Esophagus squamous epithelium (tissue), 5 donors: ENCODE data around the gene ADAMTS15. TPM values are rescaled to one million over a fixed set of nuclear protein-coding genes. Genes with fewer than 3 reads are reported as not detected.

Source experiments
- DNase-seq: peaks from one replicate; lab custom pipeline; 2025; lab: John Stamatoyannopoulos, UW
- H3K27ac ChIP-seq, 4 donors: fragments of 200-600 bp; sonication (generic); one replicate each; pipeline ENCODE4 v1.5.1; 2016 to 2019; ENCODE audit warnings: mild to moderate bottlenecking in 1 of 4
- H3K27me3 ChIP-seq, 4 donors: fragments of 200-600 bp; sonication (generic); 1 replicate in 3 of 4; 2 replicates in 1 of 4; pipeline versions ENCODE4 v1.5.1 to v1.6.0; 2017 to 2021; ENCODE audit warnings: antibody characterized with exemption in 1 of 4
- H3K36me3 ChIP-seq, 3 donors: fragments of 200-600 bp; sonication (generic); one replicate each; pipeline ENCODE4 v1.5.1; 2016 to 2019
- H3K4me1 ChIP-seq, 3 donors: fragments of 200-600 bp; sonication (generic); one replicate each; pipeline ENCODE4 v1.5.1; 2017 to 2019
- H3K4me3 ChIP-seq, 4 donors: fragments of 200-600 bp; sonication (generic); 1 replicate in 3 of 4; 2 replicates in 1 of 4; pipeline ENCODE4 v1.5.1; 2016 to 2019; ENCODE audit warnings: mild to moderate bottlenecking in 2 of 4, moderate library complexity in 1 of 4
- H3K9me3 ChIP-seq, 3 donors: fragments of 200-600 bp; sonication (generic); one replicate each; pipeline ENCODE4 v1.5.1; 2016 to 2019
- POLR2A ChIP-seq, 4 donors: fragments of 450-650 bp; IDR thresholded peaks; one replicate each; pipeline ENCODE4 v1.6.1; 2017; ENCODE audit warnings: antibody characterized with exemption in 4 of 4, mild to moderate bottlenecking in 4 of 4, moderate library complexity in 3 of 4
- WGBS, 2 donors: methylation state at CpG; one replicate each; pipeline ENCODE4 v1.1.5; 2018; 5-methylcytosine and 5-hydroxymethylcytosine counted together
- intact Hi-C: fragments of 100-400 bp; cut with DNase I; formaldehyde crosslinking; loops from one replicate; pipeline ENCODE4 v1.15.0; 2022
- total RNA-seq, 4 donors: library from RNA; depleted of rRNA; stranded (reverse); fragments of >200 nt; gene quantifications; one replicate each; pipeline ENCODE4 v1.1.0, GENCODE V29; 2016
- TF ChIP-seq, protein P1 (sequence below), 6 experiments: fragments of 450-650 bp in 4 of 6; fragments of 200-600 bp in 2 of 6; sonication (generic) in 2 of 6; IDR thresholded peaks; one replicate each; pipeline ENCODE4 v1.5.1; 2016 to 2019; ENCODE audit warnings: antibody characterized with exemption in 6 of 6, mild to moderate bottlenecking in 4 of 6, moderate library complexity in 4 of 6
- donor health status: DM: yes; HTN: yes; CAD: no.

Gene ADAMTS15
- total RNA-seq, 4 donors from 2014 or later = 0.11 to 5.7 (median 2.1) TPM

DNA sequence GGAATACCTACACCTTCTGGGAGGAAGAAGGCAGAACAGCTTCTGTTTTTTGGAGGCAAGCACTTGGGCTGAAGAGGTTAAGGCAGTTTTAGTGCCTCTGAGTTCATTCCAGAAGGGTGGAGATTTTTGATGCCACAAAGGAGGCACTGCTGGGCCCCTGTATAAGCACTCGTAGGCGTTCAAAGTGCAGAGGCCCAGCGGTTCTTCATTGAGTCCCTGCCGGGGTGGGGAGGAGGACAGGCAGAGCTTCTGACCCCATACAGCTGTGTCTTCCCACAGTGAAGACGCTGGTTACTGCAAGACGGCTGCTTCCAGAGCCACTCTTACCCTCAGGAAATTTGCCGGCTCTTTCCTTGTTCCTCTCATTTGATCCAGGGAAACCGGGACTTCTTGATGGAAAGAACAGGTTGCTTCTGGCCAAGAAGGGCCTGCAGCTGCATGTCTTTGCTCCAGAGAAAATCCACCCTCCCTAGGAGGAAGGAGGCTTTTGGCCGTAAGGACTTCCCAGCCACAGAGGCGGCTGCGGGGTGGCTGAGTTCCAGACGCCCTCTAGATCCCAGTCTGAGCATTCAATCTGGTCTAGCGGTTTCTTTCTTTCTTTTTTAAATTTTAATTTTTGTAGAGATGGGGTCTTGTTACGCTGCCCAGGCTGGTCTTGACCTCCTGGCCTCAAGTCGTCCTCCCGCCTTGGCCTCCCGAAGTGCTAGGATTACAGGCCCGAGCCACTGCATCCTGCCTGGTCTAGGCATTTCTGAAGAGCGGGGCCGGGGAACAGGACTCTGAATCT lies 9.4 kb downstream of the ADAMTS15 start:
- TF ChIP-seq, protein P1, sequence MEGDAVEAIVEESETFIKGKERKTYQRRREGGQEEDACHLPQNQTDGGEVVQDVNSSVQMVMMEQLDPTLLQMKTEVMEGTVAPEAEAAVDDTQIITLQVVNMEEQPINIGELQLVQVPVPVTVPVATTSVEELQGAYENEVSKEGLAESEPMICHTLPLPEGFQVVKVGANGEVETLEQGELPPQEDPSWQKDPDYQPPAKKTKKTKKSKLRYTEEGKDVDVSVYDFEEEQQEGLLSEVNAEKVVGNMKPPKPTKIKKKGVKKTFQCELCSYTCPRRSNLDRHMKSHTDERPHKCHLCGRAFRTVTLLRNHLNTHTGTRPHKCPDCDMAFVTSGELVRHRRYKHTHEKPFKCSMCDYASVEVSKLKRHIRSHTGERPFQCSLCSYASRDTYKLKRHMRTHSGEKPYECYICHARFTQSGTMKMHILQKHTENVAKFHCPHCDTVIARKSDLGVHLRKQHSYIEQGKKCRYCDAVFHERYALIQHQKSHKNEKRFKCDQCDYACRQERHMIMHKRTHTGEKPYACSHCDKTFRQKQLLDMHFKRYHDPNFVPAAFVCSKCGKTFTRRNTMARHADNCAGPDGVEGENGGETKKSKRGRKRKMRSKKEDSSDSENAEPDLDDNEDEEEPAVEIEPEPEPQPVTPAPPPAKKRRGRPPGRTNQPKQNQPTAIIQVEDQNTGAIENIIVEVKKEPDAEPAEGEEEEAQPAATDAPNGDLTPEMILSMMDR (IDR thresholded peaks at IDR 0.05) = no peak
- Histone ChIP-seq H3K27ac (peak overlapping the region in 2 of 4 donors; percentile 17 to 53), H3K27me3 (peaks cover 0 to 4% (median 0%) of the 10 kb centered on the region in 4 donors), H3K4me3 (peak overlapping the region in 1 of 4 donors; percentile 27), H3K4me1 (peaks cover 0 to 43% (median 20%) of the 10 kb centered on the region in 3 donors), H3K9me3 (no peaks in the 10 kb centered on the region), H3K36me3 (peaks cover 0 to 8% (median 0%) of the 10 kb centered on the region in 3 donors)
- 28 to 40% methylated on average over 13 to 17 of the region's 20 CpGs for WGBS, 2 donors
- no peak for DNase-seq
- intact Hi-C loops = no loop called here

DNA sequence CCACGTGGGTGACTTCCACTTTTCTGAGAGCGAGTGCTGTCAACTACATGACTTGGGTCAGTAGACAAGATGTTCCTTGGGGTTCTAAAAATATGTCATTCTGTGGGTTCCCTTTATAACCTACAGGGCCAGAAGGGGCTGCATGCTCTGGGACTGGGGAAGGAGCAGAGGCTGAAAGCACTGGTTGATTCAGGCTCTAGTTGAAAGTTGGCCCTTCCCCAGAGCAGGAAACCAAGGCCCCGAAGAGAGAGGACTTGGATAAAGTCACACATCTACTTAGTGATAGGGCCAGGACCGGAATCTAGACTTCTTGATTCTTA lies 9.9 kb downstream of the ADAMTS15 start:
- Histone ChIP-seq H3K27me3 (peaks cover 0 to 4% (median 0%) of the 10 kb centered on the region in 4 donors), H3K4me3 (no peak overlapping the region), H3K9me3 (no peaks in the 10 kb centered on the region), H3K4me1 (peaks cover 0 to 43% (median 20%) of the 10 kb centered on the region in 3 donors), H3K27ac (peak overlapping the region in 1 of 4 donors; percentile 17), H3K36me3 (peaks cover 0 to 8% (median 0%) of the 10 kb centered on the region in 3 donors)
- TF ChIP-seq, protein P1 (IDR thresholded peaks at IDR 0.05) = no peak
- TF ChIP-seq POLR2A (IDR thresholded peaks at IDR 0.05) = no peak
- DNase-seq = no peak
- intact Hi-C loops = no loop called here
- WGBS, 2 donors = 60 to 83% methylated on average over 2 to 3 of the region's 4 CpGs

DNA sequence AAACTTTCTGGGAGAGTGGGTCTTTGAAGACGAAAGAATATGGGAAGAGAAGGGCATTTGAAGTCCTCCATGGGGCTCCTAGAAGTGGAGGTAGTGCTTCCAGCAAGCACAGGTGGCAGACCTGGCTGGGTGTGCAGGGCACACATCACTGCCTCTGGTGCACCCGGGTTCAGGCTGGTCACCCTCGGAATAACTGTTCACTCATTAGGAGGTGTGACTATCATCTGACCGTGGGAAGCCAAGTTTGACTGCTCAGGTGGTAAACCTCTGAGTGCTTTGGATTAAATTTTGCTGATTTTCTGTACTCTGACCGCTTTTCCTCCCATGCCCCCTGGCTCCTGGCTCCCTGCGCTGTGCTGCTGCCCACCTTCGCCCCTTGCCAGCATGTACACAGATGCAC lies 11.1 kb downstream of the ADAMTS15 start:
- H3K9me3 ChIP-seq = no peaks in the 10 kb centered on the region
- WGBS, 2 donors = 84 to 91% methylated on average over 4 to 6 of the region's 7 CpGs
- peaks cover 0 to 4% (median 0%) of the 10 kb centered on the region in 4 donors for H3K27me3 ChIP-seq
- H3K36me3 ChIP-seq = peaks cover 0 to 8% (median 0%) of the 10 kb centered on the region in 3 donors
- DNase-seq = no peak
- no peak for TF ChIP-seq POLR2A (IDR thresholded peaks at IDR 0.05)
- TF ChIP-seq, protein P1 (IDR thresholded peaks at IDR 0.05) = no peak
- H3K4me3 ChIP-seq = no peak overlapping the region
- no peak overlapping the region for H3K27ac ChIP-seq
- intact Hi-C loops = no loop called here
- peaks cover 0 to 35% (median 20%) of the 10 kb centered on the region in 3 donors for H3K4me1 ChIP-seq

DNA sequence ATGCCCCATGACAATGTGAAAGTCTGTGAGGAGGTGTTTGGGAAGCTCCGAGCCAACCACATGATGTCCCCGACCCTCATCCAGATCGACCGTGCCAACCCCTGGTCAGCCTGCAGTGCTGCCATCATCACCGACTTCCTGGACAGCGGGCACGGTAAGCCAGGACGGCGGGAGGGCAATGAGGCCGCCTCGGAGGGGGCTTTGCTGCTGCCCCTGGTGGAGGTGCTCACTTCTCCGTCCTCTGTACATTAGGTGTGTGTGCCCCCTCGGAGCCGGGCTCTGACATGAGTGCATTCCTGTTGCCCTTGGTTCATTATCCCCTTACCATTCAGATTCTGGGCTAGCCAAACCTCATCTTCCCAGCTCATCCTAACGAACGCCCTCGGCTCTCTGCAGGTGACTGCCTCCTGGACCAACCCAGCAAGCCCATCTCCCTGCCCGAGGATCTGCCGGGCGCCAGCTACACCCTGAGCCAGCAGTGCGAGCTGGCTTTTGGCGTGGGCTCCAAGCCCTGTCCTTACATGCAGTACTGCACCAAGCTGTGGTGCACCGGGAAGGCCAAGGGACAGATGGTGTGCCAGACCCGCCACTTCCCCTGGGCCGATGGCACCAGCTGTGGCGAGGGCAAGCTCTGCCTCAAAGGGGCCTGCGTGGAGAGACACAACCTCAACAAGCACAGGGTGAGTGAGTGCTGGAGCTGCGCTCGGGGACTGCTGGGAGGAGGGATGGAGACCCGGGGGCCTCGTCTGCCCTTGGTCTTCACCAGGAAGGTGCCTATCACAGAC lies 13.8 kb downstream of the ADAMTS15 start:
- TF ChIP-seq, protein P1 (IDR thresholded peaks at IDR 0.05) = no peak
- TF ChIP-seq POLR2A (IDR thresholded peaks at IDR 0.05) = no peak
- no peak overlapping the region for H3K27ac ChIP-seq
- peaks cover 0 to 4% (median 0%) of the 10 kb centered on the region in 4 donors for H3K27me3 ChIP-seq
- 86 to 90% methylated on average over 10 to 18 of the region's 31 CpGs for WGBS, 2 donors
- no peak overlapping the region for H3K4me3 ChIP-seq
- H3K9me3 ChIP-seq = no peaks in the 10 kb centered on the region
- H3K36me3 ChIP-seq = peaks cover 0 to 14% (median 0%) of the 10 kb centered on the region in 3 donors
- peaks cover 0 to 11% (median 9%) of the 10 kb centered on the region in 3 donors for H3K4me1 ChIP-seq
- intact Hi-C loops = no loop called here
- no peak for DNase-seq

DNA sequence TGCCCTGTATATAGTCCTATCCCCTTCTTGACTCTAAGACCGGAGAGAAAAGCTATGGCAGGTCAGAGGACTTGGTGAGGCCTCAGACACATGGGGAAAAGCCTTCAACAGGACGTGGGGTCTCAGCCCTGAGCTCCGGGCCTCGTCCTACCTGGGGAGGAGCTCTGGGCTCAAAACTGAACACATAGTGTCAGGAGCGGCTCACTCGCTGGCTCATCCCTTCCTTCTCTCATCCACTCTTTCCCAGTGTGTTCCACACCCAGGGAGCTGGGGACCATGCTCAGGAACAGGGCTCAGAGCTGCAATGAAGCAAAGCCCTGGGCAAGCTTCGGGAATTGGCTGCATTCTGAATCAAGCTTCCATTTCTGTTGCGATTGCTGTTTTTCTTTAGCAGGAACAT lies 14.5 kb downstream of the ADAMTS15 start:
- no peak for TF ChIP-seq POLR2A (IDR thresholded peaks at IDR 0.05)
- TF ChIP-seq, protein P1 (IDR thresholded peaks at IDR 0.05) = no peak
- Histone ChIP-seq H3K4me3 (no peak overlapping the region), H3K36me3 (peaks cover 0 to 17% (median 0%) of the 10 kb centered on the region in 3 donors), H3K4me1 (peaks cover 0 to 5% (median 3%) of the 10 kb centered on the region in 3 donors), H3K27me3 (peaks cover 0 to 4% (median 0%) of the 10 kb centered on the region in 4 donors), H3K9me3 (no peaks in the 10 kb centered on the region), H3K27ac (no peak overlapping the region)
- WGBS, 2 donors = 82 to 87% methylated on average over 5 to 7 of the region's 8 CpGs
- DNase-seq = no peak
- intact Hi-C loops = no loop called here
